Measurements from ENCODE around the gene DGKG.

The DGKG gene

GRCh38 chr3:186400026-186400425 is 38.0 kb upstream of the DGKG start:
- Histone ChIP-seq H3K36me3 (ENCODE audit: control insufficient read depth, insufficient read depth, low read length) (no peaks in the 10 kb centered on the region), H3K27me3 (replicated peaks; ENCODE audit: control insufficient read depth, insufficient read depth, low read length) (no peaks in the 10 kb centered on the region), H3K4me3 (replicated peaks; ENCODE audit: low read depth, low read length) (no peak overlapping the region)
- no peak for DNase-seq (ENCODE audit: extremely low read depth, insufficient read length)
- no peak for TF ChIP-seq CTCF (IDR thresholded peaks at IDR 0.05; ENCODE audit: insufficient read depth, low read length, poor library complexity, severe bottlenecking)

- H3K27me3 ChIP-seq (replicated peaks; ENCODE audit: control insufficient read depth, insufficient read depth, low read length): no peaks in the 10 kb centered on the region
- H3K4me3 ChIP-seq (replicated peaks; ENCODE audit: low read depth, low read length): no peak overlapping the region
- no peak for DNase-seq (ENCODE audit: extremely low read depth, insufficient read length)
- H3K36me3 ChIP-seq (ENCODE audit: control insufficient read depth, insufficient read depth, low read length): no peaks in the 10 kb centered on the region
- TF ChIP-seq CTCF (IDR thresholded peaks at IDR 0.05; ENCODE audit: insufficient read depth, low read length, poor library complexity, severe bottlenecking): no peak
Measured at GRCh38 chr3:186394566-186395217, 32.7 kb upstream of the DGKG start.

GRCh38 chr3:186386883-186387560 is 25.0 kb upstream of the DGKG start:
- no peak overlapping the region for H3K4me3 ChIP-seq (replicated peaks; ENCODE audit: low read depth, low read length)
- DNase-seq (ENCODE audit: extremely low read depth, insufficient read length): no peak
- H3K27me3 ChIP-seq (replicated peaks; ENCODE audit: control insufficient read depth, insufficient read depth, low read length): no peaks in the 10 kb centered on the region
- no peaks in the 10 kb centered on the region for H3K36me3 ChIP-seq (ENCODE audit: control insufficient read depth, insufficient read depth, low read length)
- TF ChIP-seq CTCF (IDR thresholded peaks at IDR 0.05; ENCODE audit: insufficient read depth, low read length, poor library complexity, severe bottlenecking): no peak

DNA sequence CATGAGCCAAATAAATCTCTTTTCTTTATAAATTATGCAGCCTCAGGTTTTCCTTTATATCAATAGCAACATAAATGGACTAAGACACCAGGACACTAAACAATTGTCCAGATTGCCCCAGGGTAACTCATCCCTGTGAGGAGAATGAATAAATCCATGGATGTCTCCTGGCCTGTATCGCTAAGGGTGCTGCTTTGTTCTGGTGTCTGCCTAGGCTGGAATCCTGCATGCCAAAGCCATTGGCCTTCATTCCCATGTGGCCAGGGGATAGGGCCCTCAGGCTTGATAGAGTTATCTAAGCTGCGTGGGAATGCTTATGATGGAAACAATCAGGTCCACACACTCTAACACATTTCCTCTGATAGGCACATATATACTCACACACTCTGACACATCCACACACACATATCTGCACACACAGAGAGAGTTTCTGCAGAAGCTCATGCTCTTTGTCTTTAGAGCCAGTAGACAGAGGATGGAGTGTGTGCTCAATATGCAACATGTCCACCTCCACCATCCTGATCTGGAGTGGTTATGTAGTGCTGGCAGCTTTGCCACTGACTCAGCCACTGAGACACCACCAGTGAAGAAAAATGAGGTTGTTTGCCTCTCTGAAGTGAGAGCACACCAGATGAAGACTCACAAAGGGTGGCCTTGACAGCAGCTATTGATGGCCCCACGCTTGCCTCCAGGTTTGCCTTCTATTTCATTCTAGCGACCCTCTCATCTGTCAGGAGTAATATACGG is 24.0 kb upstream of the DGKG start:
- H3K4me3 ChIP-seq (replicated peaks; ENCODE audit: low read depth, low read length): no peak overlapping the region
- no peak for TF ChIP-seq CTCF (IDR thresholded peaks at IDR 0.05; ENCODE audit: insufficient read depth, low read length, poor library complexity, severe bottlenecking)

GRCh38 chr3:186383026-186383993 is 21.3 kb upstream of the DGKG start:
- Histone ChIP-seq H3K36me3 (ENCODE audit: control insufficient read depth, insufficient read depth, low read length) (no peaks in the 10 kb centered on the region), H3K27me3 (replicated peaks; ENCODE audit: control insufficient read depth, insufficient read depth, low read length) (no peaks in the 10 kb centered on the region), H3K4me3 (replicated peaks; ENCODE audit: low read depth, low read length) (no peak overlapping the region)
- TF ChIP-seq CTCF (IDR thresholded peaks at IDR 0.05; ENCODE audit: insufficient read depth, low read length, poor library complexity, severe bottlenecking): no peak
- DNase-seq (ENCODE audit: extremely low read depth, insufficient read length): no peak

More for the DNA sequence above, 24.0 kb upstream of the DGKG start:
- no peak for DNase-seq (ENCODE audit: extremely low read depth, insufficient read length)
- H3K27me3 ChIP-seq (replicated peaks; ENCODE audit: control insufficient read depth, insufficient read depth, low read length): no peaks in the 10 kb centered on the region
- H3K36me3 ChIP-seq (ENCODE audit: control insufficient read depth, insufficient read depth, low read length): no peaks in the 10 kb centered on the region

Data from GM06990 (cell line).